WERI-Rb-1 (cell line): ENCODE data around the gene MTCH2.

Source experiments
- DNase-seq: peaks from one replicate; pipeline ENCODE4 v3.0.0-alpha.2; 2020
- H3K27ac ChIP-seq: fragments of 250-450 bp; sonication (Bioruptor Pico); 2 replicates; pipeline ENCODE4 v1.5.1; 2020; ENCODE audit warnings: mild to moderate bottlenecking, moderate library complexity
- H3K27me3 ChIP-seq: fragments of 250-450 bp; sonication (Bioruptor Pico); 2 replicates; pipeline ENCODE4 v1.5.1; 2021; ENCODE audit warnings: mild to moderate bottlenecking, low read depth, moderate library complexity; ENCODE audit not compliant: insufficient read depth, severe bottlenecking
- H3K36me3 ChIP-seq: fragments of 250-450 bp; sonication (Bioruptor Pico); 2 replicates; pipeline ENCODE4 v1.5.1; 2020; ENCODE audit warnings: mild to moderate bottlenecking, moderate library complexity
- H3K4me3 ChIP-seq: 2 replicates; pipeline ENCODE4 v1.5.1; 2011; ENCODE audit warnings: low read depth, mild to moderate bottlenecking, control low read depth, low read length
- H3K9me3 ChIP-seq: fragments of 250-450 bp; sonication (Bioruptor Pico); 2 replicates; pipeline ENCODE4 v1.5.1; 2021; ENCODE audit warnings: mild to moderate bottlenecking, moderate library complexity; ENCODE audit not compliant: severe bottlenecking
- CTCF ChIP-seq: IDR thresholded peaks from 2 replicates; pipeline ENCODE4 v1.5.1; 2011; ENCODE audit warnings: low read depth, mild to moderate bottlenecking, control low read depth, inconsistent platforms, low read length

MTCH2 gene

GRCh38 chr11:47571357-47571729 is 71.0 kb downstream of the MTCH2 start:
- Histone ChIP-seq H3K27ac (peak overlapping the region; percentile 66), H3K9me3 (no peaks in the 10 kb centered on the region), H3K36me3 (peaks cover 62% of the 10 kb centered on the region), H3K27me3 (no peaks in the 10 kb centered on the region), H3K4me3 (no peak overlapping the region)
- peak; percentile 74 for DNase-seq
- TF ChIP-seq CTCF, result no peak

GRCh38 chr11:47570651-47571356 is 71.6 kb downstream of the MTCH2 start:
- Histone ChIP-seq H3K27ac (peak overlapping the region; percentile 20), H3K36me3 (peaks cover 61% of the 10 kb centered on the region), H3K27me3 (no peaks in the 10 kb centered on the region), H3K4me3 (no peak overlapping the region), H3K9me3 (no peaks in the 10 kb centered on the region)
- TF ChIP-seq CTCF, result no peak
- no peak for DNase-seq

- H3K27me3 ChIP-seq, result no peaks in the 10 kb centered on the region
- no peak overlapping the region for H3K4me3 ChIP-seq
- no peak for TF ChIP-seq CTCF
- H3K9me3 ChIP-seq, result no peaks in the 10 kb centered on the region
- DNase-seq, result no peak
- H3K36me3 ChIP-seq, result peaks cover 56% of the 10 kb centered on the region
- no peak overlapping the region for H3K27ac ChIP-seq
Observed at GRCh38 chr11:47569646-47570045, 72.7 kb downstream of the MTCH2 start.
